Inflammatory macrophage (primary cell): Measurements from ENCODE around the gene MANEA.

Experiments
- DNase-seq, 2 donors: peaks; one replicate each; pipeline ENCODE4 v3.0.0-alpha.2; 2020 to 2022

MANEA gene

DNA sequence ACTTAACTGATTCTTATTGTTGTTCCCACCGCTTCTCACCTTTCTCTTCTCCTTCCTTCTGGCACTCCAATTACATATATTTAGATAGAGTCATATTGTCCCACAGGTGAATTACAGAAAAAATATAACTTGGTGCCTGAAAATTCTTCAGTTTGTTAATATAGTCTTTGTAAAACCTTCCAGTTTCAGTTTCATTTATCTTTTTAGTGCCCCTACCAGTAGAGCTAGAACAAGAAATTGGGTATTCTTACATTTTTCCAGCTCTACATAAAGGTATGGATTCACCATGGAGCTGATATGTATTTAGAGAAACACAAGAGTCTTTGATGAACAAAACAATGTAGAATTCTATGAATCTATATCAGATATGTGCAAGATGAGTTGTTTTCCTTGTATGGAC lies 10.7 kb downstream of the MANEA start:
- no peak for DNase-seq

DNA sequence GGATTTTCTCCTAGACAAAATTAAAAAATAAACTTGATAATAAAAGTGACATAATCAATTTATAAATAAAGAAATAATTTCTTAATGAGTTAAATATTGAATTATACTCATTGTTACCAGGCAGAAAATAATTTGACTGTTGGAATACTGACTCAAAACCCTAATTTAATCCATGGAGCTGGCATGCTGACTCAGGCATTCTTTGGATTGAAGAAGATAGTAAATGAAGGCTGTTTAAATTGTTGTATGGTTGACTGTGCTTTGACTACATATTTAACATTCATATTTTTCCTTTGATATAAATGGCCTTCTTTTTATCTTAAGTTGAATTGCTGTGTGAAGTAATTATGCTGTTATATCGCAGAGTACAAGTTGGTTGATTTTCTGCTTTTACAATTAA lies 11.7 kb downstream of the MANEA start:
- no peak for DNase-seq

DNA sequence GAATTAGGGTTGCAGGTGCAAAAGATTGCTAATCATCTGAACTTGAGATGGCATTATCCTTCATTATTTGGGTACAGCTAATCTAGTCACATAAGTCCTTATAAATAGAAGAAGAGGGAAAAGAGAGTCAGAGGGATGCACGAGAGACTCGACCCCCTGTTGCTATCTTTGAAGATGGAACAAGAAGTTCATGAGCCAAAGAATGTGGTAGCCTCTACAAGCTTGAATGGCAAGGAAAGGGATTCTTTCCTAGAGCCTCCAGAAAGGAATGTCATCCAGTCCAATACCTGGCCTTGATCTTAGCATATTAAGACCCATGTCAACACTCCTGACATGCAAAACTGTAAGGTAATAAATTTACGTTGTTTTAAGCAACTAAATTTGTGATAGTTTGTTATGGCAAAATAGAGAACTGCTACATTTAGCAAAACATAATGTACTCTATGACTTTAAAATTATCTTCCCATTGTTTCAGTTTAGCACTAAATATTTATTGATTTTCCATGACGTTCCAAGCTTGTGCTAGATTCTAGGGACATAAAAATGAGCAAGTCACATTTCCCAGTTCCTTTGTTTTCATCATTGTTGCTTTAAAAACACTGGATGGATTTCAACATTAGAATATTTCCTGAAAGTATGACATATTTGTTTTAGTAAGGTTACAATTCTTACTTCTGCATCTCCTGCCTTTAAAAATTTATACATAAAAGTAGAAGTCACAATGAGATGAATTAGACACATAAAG lies 12.7 kb downstream of the MANEA start:
- DNase-seq: no peak

- DNase-seq: no peak
Measured at GRCh38 chr6:95593025-95593424, 15.7 kb downstream of the MANEA start.

GRCh38 chr6:95596021-95596420 lies 18.7 kb downstream of the MANEA start:
- no peak for DNase-seq

- DNase-seq: no peak
Measured at GRCh38 chr6:95599706-95600105, 22.4 kb downstream of the MANEA start.

DNA sequence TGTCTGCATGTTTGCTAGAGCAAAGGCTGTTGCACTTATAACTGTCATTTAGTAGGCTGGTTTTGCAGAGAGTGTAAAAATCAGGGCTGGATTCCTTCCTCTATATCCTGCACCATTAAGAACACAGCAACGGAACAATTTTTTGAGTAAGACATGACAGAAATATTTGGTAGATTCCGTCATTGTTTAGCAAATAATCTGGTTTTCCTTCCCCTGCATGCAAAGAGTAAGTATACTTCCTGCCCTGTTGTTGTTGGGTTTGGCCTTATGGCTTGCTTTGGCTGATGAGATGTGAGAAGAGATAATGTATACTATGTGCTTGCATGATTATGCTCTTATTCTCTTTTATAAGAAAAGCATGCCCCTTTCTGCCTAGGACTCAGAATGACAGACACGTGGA lies 23.8 kb downstream of the MANEA start:
- DNase-seq: no peak

DNA sequence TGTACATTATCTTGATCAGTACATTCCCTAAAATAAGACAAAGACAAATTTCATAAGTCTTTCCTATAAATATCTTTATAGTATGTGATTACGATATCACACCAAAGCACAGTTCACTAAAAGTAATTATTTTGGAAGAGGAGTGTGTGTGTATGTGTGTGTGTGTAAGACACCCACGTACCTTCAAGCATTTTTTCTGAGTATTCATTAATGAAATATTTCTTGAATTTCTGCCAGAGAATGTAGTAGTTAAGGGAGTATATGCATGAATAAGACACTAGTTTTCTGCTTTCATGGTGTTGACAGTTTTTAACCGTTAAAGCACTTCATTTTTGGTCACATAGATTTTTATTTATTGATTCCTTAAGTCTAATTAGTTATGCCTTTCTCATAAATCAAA lies 36.8 kb downstream of the MANEA start:
- DNase-seq: no peak

DNA sequence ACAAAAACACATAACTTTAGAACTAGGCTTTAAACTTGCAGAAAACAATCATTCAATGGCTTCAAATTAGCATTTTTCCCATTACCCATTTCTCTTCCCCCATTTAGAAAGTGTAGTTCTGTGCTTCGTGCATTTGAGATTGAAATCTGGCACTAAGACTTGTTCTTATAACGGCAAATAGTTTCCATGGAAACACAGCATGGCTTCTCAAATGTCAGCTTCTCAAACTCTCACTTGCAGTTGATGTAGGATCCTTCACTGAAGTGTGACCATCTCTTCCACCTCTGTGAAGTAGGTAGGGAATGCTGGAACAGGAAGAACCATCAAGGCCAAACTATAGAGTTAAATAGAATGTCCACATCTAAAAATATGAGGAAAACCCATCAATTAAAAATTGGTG lies 52.2 kb downstream of the MANEA start:
- no peak for DNase-seq

GRCh38 chr6:95636552-95637431 lies 59.5 kb downstream of the MANEA start:
- no peak for DNase-seq

- DNase-seq: no peak
Measured at GRCh38 chr6:95648636-95649035, 71.3 kb downstream of the MANEA start.

DNA sequence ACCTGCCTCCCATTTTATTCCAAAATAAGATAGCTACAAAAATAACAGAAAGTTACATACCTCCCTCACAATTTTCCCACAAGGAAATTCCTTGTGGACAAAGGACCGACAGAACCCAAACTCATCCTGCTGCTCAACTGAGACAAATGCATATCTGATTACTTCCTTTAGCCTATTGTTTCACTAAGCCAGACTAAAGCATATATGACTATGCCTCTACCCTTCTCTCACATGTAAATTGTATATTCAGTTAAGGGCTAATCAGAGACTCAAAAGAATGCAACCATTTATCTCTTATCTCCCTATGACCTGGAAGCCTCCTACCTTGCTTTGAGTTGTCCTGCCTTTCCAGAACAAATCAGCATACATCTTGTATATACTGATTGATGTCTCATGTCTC lies 72.1 kb downstream of the MANEA start:
- DNase-seq: no peak

- no peak for DNase-seq
Measured at GRCh38 chr6:95654176-95654575, 76.8 kb downstream of the MANEA start.

- no peak for DNase-seq
Measured at GRCh38 chr6:95658886-95659285, 81.6 kb downstream of the MANEA start.
